ENCODE data around the gene ECHDC3.
"Not testable (repeated sequence)": the region's sequence is repeated elsewhere in the genome, so short reads cannot be mapped to it uniquely, and the experiment has no call there.

Gene ECHDC3, protein sequence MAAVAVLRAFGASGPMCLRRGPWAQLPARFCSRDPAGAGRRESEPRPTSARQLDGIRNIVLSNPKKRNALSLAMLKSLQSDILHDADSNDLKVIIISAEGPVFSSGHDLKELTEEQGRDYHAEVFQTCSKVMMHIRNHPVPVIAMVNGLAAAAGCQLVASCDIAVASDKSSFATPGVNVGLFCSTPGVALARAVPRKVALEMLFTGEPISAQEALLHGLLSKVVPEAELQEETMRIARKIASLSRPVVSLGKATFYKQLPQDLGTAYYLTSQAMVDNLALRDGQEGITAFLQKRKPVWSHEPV

DNA sequence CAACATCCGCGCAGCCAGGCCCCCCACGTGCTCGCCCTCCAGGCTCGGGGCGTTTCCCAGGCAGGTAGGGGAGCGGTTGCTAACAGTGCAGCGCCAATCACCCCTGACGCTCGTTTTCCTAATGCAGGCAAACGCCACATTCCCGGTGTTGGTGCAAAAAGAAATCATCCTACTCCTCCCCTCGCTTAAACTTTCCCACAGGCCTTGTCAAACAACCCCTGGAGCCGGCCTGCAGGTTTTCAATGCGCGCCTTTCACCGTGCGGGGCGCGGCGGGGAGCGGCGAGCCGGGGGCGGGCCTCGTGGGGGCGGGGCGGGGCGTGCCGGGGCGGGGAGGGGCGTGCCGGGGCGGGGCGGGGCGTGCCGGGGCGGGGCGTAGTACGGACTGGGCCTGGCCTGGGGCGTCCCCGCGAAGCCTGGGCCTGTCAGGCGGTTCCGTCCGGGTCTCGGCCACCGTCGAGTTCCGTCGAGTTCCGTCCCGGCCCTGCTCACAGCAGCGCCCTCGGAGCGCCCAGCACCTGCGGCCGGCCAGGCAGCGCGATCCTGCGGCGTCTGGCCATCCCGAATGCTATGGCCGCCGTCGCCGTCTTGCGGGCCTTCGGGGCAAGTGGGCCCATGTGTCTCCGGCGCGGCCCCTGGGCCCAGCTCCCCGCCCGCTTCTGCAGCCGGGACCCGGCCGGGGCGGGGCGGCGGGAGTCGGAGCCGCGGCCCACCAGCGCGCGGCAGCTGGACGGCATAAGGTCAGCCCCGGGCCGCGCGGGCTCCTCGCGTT, at the start of gene ECHDC3:
Gene ECHDC3 (plus strand): TSS at position 374 of the 770 bp plus-strand sequence. CDS start 195 bp downstream, at position 569.
- intact Hi-C loops (cut with DNase I): no loop called here
- peak in 23 of 42 donors; percentile 12 to 49 (median 27) for DNase-seq

GRCh38 chr10:11693376-11693775, 48.8 kb upstream of the ECHDC3 start:
- DNase-seq: no peak
- intact Hi-C loops (cut with DNase I): no loop called here

DNA sequence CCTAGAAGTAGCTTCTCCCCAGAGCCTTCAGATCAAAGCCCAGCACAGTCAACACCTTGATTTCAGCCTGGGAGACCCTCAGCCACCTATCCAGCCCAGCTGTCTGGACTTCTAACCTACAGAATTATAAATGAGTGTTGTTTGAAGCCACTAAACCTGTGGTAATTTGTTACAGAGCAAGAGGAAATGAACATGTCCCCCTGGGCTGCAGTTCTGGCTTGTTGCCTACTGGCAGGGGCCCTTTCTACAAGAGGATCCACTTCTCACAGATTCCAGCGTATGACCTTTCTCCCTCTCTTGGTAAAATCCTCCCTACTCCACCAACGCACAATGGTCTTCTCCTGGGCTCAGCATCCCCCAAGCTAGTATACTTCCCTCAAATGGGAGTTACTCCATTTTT, 46.4 kb upstream of the ECHDC3 start:
- no peak for DNase-seq
- intact Hi-C loops (cut with DNase I): no loop called here

DNA sequence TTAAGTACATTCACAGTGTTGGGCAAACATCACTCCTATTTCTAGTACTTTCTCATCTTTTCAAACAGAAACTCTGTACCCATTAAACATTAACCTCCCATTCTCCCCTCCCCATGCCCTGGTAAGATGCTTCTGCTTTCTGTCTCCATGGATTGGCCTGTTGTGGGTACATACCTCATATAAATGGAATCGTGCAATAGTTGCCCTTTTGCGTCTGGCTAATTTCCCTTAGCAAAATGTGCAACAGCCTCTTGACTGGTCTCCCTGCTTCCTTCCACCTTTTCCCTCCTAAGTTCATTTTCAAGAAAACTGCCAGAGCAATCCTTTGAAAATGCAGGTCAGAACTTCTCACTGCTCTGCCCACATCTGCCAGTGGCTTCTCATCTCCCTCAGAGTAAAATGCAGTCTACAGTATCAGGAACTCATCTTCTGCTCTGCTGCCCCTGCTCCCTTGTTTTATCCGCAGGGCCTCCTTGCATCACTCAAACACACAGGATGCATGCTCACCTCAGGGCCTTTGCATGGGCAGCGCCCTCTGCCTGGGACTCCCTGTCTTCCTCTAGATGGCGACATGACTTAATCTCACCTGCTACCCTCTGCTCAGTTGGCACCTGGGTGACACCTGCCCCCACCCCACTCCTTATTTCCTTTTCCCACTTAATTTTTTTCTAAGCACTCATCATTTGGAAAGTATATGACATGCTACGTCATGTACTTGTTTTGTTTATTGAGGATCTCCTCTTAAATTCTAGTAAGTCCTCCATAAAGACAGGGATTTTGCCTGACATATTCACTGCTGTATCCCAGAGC, 44.3 kb upstream of the ECHDC3 start:
- DNase-seq: no peak
- intact Hi-C loops (cut with DNase I): no loop called here

GRCh38 chr10:11698691-11699549, 43.3 kb upstream of the ECHDC3 start:
- DNase-seq: no peak
- intact Hi-C loops (cut with DNase I): no loop called here

DNA sequence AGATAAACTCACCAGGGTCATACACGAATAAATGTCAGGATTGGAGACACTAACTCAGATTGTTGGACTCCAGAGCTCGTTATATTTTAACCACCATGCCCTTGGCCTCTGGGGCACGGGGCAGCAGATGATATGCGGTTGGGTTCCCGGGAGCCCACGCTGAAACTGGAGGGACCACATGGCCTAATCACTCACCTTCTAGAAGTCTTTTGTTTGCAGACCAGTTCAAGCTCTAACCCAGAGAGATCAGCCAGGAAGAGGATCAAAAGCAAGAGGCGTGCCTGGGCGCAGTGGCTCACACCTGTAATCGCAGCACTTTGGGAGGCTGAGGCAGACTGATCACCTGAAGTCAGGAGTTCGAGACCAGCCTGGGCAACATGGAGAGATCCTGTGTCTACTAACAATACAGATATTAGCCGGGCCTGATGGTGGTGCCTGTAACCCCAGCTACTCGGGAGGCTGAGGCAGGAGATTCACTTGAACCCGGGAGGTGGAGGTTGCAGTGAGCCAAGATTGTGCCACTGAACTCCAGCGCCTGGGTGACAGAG, 42.6 kb upstream of the ECHDC3 start:
- no peak for DNase-seq
- intact Hi-C loops (cut with DNase I): no loop called here

DNA sequence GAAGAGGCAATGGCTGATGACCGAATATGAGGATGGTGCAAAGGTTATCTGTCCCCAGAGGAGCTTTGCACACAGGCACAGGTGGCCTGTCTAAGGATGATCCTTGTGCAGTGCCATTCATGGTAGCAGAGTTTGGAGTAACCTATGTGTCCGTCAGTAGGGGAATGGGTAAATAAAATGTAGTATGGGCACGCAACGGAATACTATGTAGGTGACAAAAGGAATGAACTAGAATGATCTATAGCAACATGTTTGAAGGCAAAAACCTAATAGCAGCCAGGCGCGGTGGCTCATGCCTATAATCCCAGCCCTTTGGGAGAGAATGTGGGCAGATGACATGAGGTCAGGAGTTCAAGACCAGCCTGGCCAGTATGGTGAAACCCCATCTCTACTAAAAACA, 41.6 kb upstream of the ECHDC3 start:
- intact Hi-C loops (cut with DNase I): no loop called here
- no peak for DNase-seq

DNA sequence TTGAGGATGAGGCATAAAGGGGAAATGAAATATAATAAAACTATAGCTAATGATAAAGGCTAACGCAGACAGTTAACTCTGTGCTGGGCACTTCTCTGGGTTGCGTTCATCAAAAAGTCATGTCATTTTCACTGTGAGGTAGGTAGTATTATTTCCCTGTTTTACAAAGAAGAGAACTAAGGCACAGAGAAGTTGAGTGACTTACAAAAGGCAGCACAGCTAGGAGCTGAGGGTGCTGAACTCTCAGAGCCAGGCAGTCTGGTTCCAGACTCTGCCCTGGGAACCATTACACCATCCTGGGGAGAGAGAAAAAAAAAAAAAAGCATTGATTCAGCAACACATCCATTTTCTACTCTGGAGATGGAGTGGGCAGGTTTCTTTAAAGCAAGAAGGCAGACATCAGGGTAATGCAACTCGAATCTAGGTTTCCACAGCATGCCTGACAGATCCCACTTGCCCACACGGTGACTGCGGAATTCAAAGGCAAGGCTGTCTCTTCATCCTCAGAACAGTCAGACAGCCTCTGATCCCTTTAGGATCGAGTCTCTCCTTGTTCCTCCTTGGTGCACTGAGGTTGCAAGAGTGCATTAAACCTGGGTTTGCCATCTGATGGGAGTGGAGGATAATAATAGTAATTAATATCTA, 40.6 kb upstream of the ECHDC3 start:
- intact Hi-C loops (cut with DNase I): no loop called here
- DNase-seq: peak in 23 of 42 donors; percentile 12 to 83 (median 57)

GRCh38 chr10:11702264-11702663, 39.9 kb upstream of the ECHDC3 start:
- intact Hi-C loops (cut with DNase I): no loop called here
- no peak for DNase-seq

- no peak for DNase-seq
- intact Hi-C loops (cut with DNase I): no loop called here
Observed at GRCh38 chr10:11704092-11704491, 38.1 kb upstream of the ECHDC3 start.

DNA sequence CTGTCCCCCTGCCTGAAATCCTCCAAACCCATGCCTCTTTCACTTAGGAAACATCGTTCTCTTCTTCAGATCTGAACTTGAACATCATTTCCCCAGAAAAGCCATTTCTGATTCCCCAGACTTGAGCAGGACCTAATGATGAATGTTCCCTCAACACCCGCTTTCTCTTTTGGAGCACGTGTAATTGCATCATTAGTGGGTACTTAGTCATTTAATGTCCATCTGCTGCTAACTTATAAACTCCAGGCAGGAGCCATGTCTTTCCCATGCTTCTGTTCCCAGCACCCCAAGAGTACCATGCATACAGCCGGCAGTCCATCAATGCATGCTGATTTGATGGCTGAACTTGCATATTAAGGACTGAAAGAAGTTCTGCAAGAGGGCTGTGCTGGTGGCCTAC, 36.5 kb upstream of the ECHDC3 start:
- intact Hi-C loops (cut with DNase I): no loop called here
- DNase-seq: no peak

DNA sequence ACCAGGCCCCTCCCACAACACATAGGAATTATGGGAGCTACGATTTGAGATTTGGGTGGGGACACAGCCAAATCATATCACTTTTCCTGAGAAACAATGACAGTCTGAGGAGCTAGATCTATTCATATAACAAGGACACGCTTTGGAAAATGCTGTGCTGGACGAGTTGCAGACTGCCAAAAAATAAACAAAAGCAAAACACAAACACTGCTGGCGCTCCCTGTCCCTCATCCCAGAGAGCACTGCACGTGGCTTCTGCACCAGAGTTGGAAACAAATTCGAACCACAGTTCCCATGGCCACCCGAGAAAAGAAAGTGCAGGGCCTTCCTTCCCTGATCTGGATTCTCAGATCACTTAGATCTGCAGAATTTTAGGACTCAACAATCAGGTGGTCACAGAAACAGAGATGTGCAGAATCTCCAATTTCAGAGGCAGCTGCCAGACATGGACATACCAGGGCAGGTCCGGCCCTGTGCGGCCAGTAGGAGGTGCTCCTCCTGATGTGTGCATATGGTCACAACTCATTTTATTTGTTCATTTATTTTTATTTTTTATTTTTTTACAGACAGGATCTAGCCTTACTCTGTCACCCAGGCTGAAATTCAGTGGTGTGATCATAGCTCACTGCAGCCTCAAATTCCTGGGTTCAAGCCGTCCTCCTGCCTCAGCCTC, 35.2 kb upstream of the ECHDC3 start:
- no peak for DNase-seq

GRCh38 chr10:11707624-11708350, 34.4 kb upstream of the ECHDC3 start:
- intact Hi-C loops (cut with DNase I): no loop called here
- no peak for DNase-seq

More for the DNA sequence above, 35.2 kb upstream of the ECHDC3 start:
- intact Hi-C loops (cut with DNase I): no loop called here

- intact Hi-C loops (cut with DNase I): not testable (repeated sequence)
Observed at GRCh38 chr10:11708801-11709200, 33.4 kb upstream of the ECHDC3 start.

GRCh38 chr10:11712744-11713143, 29.4 kb upstream of the ECHDC3 start:
- DNase-seq: no peak
- intact Hi-C loops (cut with DNase I): no loop called here

More at GRCh38 chr10:11708801-11709200, 33.4 kb upstream of the ECHDC3 start:
- DNase-seq: not testable (repeated sequence)

DNA sequence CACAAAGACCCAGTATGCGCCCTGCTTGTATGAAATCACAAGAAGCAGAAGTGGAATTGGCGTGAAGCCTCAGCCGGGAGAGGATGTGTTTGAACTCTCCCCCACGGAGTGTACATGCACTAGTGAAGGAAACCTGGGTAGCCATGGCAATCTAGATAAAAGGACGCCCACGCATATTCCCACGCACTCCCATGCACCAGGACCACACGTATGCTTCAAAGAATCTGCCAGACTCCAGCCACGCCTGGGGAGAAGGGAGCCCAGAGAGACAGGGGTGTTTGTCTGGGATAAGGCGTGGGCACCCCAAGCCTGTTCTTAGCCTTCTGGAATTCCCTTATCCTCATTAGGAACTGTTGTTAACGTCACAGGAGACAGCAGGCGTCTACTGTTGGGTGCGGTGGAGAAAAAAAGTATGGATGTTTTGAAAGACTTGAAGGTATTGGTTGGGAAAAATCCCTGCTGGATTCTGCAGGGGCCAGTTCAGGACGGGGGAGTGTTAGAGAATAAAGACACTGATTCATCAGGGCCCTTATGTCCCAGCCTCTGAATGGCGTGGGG, 28.9 kb upstream of the ECHDC3 start:
- DNase-seq: peak in 12 of 42 donors; percentile 8 to 55 (median 20)
- intact Hi-C loops (cut with DNase I): no loop called here

Data from head of caudate nucleus (tissue), 42 donors.